Duodenal mucosa (tissue), 2 donors: ENCODE measurements around the gene NR2C1.
"Not testable (repeated sequence)": the region's sequence is repeated elsewhere in the genome, so short reads cannot be mapped to it uniquely, and the experiment has no call there.

Experiments
- H3K27ac ChIP-seq: one replicate; pipeline ENCODE4 v1.7.0; 2013; ENCODE audit warnings: low read depth, low read length
- H3K27me3 ChIP-seq, 2 donors: one replicate each; pipeline ENCODE4 v1.7.0; 2013; ENCODE audit warnings: low read length in 2 of 2, control low read depth in 1 of 2; ENCODE audit not compliant: insufficient read depth in 2 of 2, control insufficient read depth in 1 of 2
- H3K36me3 ChIP-seq, 2 donors: one replicate each; pipeline ENCODE4 v1.7.0; 2013; ENCODE audit warnings: low read length in 2 of 2, control low read depth in 1 of 2; ENCODE audit not compliant: insufficient read depth in 2 of 2, control insufficient read depth in 1 of 2
- H3K4me1 ChIP-seq, 2 donors: one replicate each; pipeline ENCODE4 v1.7.0; 2013; ENCODE audit warnings: low read length in 2 of 2, control low read depth in 1 of 2; ENCODE audit not compliant: insufficient read depth in 2 of 2, control insufficient read depth in 1 of 2
- H3K4me3 ChIP-seq, 2 donors: one replicate each; pipeline ENCODE4 v1.7.0; 2013; ENCODE audit warnings: low read length in 2 of 2, low read depth in 1 of 2
- H3K9ac ChIP-seq, 2 donors: one replicate each; pipeline ENCODE4 v1.7.0; 2013; ENCODE audit warnings: low read length in 2 of 2, low read depth in 1 of 2
- H3K9me3 ChIP-seq, 2 donors: one replicate each; pipeline ENCODE4 v1.7.0; 2013; ENCODE audit warnings: low read length in 2 of 2, control low read depth in 1 of 2; ENCODE audit not compliant: control insufficient read depth in 1 of 2

The NR2C1 gene

DNA sequence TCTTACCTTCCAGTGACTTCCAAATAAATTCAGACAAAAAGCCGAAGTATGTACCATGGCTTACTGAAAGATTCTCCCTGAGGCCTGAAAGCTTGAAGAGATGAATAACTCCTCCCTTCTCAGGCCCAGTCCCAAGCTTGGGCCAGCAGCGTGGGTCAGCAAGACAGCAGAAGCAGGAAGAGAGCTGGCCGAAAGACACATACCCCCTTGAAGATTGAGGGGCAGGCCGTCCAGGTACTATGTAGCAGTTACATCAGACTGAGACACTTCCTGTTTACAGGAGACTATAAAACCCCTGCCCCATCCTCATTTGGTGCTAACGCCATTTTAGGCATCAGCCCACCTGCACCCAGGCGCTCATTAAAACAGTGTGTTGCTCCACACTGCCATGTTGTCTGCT, 84.9 kb downstream of the NR2C1 start:
- no peak overlapping the region for H3K9ac ChIP-seq
- no peaks in the 10 kb centered on the region for H3K27me3 ChIP-seq
- no peaks in the 10 kb centered on the region for H3K9me3 ChIP-seq
- peaks cover 0 to 25% of the 10 kb centered on the region in 2 donors for H3K36me3 ChIP-seq
- no peak overlapping the region for H3K4me3 ChIP-seq
- H3K27ac ChIP-seq = no peak overlapping the region
- no peaks in the 10 kb centered on the region for H3K4me1 ChIP-seq

DNA sequence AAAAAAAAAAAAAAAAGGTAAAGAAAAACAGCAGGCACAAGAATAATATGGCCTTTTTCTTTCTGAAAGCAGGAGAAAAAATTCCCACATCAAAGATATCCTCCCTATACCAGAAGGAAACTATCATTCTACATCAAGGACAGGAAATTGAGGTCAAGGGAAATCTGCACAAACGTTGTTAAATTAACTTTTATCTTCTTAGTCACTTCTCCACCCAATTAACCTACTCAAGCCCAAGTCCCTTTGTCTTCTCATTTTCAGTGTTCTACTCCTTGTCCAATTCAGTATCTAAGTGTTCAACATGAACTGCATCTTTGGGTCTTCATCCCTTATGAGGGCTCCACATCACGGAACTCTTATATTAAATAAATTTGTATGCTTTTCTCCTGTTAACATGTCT, 85.6 kb downstream of the NR2C1 start:
- Histone ChIP-seq H3K36me3 (peaks cover 0 to 25% of the 10 kb centered on the region in 2 donors), H3K9ac (no peak overlapping the region), H3K27ac (no peak overlapping the region), H3K4me1 (no peaks in the 10 kb centered on the region), H3K4me3 (no peak overlapping the region), H3K9me3 (no peaks in the 10 kb centered on the region), H3K27me3 (no peaks in the 10 kb centered on the region)

DNA sequence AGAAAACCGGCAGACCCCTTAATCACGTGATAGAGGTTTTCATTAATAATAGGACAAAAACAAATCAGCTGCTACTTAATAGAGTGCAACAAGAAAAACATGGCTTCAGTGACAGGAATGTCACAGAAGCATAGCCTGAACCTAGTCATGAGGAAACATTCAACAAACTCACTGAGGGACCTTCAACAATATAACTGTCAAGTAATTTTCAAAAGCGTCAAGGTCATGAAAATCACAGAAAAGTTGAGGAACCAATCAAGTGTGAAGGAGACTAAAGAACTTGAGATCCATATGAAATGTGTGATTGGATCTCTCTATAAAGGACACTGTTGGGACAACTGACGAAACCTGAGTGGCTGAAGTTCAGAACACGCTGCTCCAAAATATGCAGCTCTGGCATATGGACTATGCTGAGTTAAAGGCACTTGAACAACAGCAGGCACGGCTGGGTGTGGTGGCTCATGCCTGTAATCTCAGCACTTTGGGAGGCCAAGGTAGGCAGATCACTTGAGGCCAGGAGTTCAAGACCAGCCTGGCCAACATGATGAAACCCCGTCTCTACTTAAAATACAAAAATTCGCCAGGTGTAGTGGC, 86.2 kb downstream of the NR2C1 start:
- Histone ChIP-seq H3K9ac (no peak overlapping the region), H3K4me3 (no peak overlapping the region), H3K9me3 (no peaks in the 10 kb centered on the region), H3K27me3 (no peaks in the 10 kb centered on the region), H3K4me1 (no peaks in the 10 kb centered on the region), H3K27ac (no peak overlapping the region), H3K36me3 (peaks cover 0 to 21% of the 10 kb centered on the region in 2 donors)

DNA sequence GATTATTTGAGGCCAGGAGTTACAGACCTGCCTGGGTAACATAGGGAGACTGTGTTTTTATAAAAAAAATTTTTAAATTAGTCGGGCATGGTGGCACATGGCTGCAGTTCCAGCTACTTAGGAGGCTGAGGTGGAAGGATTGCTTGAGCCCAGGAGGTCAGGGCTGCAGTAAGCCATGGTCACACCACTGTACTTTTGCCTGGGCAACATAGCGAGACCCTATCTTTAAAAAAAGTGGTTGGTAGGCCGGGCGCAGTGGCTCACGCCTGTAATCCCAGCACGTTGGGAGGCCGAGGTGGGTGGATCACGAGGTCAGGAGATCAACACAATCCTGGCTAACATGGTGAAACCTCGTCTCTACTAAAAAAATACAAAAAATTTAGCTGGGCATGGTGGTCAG, 88.3 kb downstream of the NR2C1 start:
- not testable (repeated sequence) for H3K4me1 ChIP-seq, H3K9me3 ChIP-seq, H3K4me3 ChIP-seq, H3K9ac ChIP-seq, H3K27ac ChIP-seq, H3K27me3 ChIP-seq
- H3K36me3 ChIP-seq = peaks cover 0 to 16% of the 10 kb centered on the region in 2 donors

DNA sequence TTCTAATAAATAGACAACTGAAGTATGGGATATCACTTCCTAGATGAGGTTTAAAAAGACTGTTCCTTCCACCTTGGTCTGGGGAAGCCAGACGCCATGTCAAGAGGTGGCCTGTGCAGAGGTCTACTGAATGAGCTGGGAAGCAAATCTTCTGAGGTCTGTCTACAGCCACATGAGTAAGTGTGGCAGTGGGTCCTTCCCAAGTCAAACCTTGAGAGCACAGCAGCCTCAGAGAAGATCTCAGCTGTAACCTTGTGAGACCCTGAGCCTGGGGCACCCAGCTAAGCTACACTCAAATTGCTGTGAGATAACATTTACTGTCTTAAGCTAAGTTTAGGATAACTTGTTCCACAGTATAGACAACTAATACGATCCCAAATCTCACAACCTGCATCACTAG, 90.1 kb downstream of the NR2C1 start:
- Histone ChIP-seq H3K4me3 (no peak overlapping the region), H3K9me3 (no peaks in the 10 kb centered on the region), H3K4me1 (no peaks in the 10 kb centered on the region), H3K27me3 (no peaks in the 10 kb centered on the region), H3K9ac (no peak overlapping the region), H3K36me3 (peaks cover 0 to 16% of the 10 kb centered on the region in 2 donors), H3K27ac (no peak overlapping the region)

DNA sequence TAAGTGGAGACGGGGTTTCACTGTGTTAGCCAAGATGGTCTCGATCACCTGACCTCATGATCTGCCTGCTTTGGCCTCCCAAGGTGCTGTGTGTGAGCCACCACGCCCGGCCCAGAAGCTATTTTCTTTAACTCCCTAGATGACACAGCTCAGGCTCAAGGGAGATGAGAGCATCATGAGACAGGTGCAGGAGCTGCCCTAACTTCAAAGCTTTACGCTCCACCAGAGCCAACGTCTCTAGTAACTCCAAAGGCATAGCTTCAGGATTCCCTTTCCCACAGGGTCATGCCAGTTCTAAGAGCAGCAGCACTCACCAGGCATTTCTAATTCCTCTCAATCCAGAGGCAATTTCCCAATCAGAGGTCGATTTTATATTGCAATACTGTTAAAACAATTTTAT, 91.0 kb downstream of the NR2C1 start:
- H3K27me3 ChIP-seq = no peaks in the 10 kb centered on the region
- H3K36me3 ChIP-seq = peaks cover 0 to 22% of the 10 kb centered on the region in 2 donors
- no peak overlapping the region for H3K9ac ChIP-seq
- H3K4me3 ChIP-seq = no peak overlapping the region
- H3K27ac ChIP-seq = no peak overlapping the region
- H3K9me3 ChIP-seq = no peaks in the 10 kb centered on the region
- no peaks in the 10 kb centered on the region for H3K4me1 ChIP-seq

DNA sequence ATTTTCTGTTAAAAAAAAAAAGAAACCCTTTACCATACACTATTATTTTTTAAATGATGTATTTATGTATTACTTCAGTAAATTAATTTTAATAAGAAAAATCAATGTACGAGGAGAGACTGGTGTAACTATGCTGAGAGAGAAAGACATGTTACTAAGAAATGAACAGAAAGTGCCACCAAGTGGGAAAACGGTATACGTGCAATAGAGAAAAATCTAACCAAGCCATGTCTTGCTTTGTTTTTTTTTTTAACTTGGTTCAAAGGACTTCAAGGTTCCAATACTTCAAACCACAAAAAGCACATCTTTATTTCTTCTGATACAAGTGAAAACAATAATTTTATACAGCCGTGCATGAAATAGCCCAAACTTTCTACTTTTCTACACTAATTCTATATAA, 92.8 kb downstream of the NR2C1 start:
- Histone ChIP-seq H3K4me1 (no peaks in the 10 kb centered on the region), H3K27me3 (no peaks in the 10 kb centered on the region), H3K4me3 (no peak overlapping the region), H3K9me3 (no peaks in the 10 kb centered on the region), H3K27ac (no peak overlapping the region), H3K9ac (no peak overlapping the region), H3K36me3 (peaks cover 0 to 22% of the 10 kb centered on the region in 2 donors)

DNA sequence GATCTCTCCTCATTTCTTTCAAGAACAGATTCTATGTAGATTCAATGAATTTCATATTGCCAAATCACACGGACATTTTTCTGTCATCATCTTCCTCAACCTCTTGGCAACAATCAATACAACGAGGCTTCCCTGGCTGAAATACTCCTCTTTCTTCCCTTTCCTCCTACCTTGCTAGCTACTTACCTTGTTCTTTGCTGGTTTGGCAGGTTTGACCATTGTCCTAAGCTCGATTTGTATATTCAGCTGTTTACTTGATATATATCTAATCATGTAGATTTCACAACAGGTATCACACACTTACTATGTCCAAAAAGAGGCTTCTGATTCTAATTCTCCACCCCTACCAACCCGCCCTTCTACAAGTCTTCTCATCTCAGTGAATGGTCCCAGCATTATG, 93.5 kb downstream of the NR2C1 start:
- Histone ChIP-seq H3K9me3 (no peaks in the 10 kb centered on the region), H3K9ac (no peak overlapping the region), H3K36me3 (peaks cover 0 to 22% of the 10 kb centered on the region in 2 donors), H3K27me3 (no peaks in the 10 kb centered on the region), H3K4me1 (no peaks in the 10 kb centered on the region), H3K4me3 (no peak overlapping the region), H3K27ac (no peak overlapping the region)

DNA sequence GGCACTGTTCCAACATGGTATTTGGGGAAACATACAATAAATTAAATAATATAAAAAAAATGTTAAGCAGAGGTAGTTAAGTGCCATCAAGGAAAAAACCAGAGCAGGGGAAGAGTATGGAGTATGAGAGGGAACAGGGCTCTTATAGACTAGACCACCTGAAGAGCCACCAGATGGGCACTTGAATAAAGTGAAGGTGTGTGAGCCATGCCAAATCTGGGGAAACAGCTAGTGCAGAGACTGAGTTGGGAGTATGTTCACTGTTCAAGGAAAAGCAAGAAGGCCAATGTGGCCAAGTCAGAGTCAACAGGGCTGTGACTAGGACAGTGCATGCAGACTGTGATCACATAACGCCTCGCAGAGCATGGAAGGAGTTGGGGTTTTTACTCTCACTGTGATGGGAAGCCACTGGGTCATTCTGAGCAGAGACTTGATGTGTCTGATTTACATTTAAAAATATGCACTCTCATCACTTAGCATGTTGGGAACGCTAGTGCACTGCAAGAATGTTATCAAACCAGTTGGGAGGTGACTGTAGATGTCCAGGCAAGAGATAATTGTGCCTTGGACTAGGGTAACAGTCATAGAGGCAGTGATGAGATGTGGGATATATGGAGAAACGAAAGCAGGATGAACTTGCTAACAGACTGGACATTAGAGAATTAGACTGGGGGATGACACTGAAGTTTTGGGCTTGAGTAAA, 95.5 kb downstream of the NR2C1 start:
- no peaks in the 10 kb centered on the region for H3K27me3 ChIP-seq
- H3K36me3 ChIP-seq = peaks cover 0 to 8% of the 10 kb centered on the region in 2 donors
- no peak overlapping the region for H3K27ac ChIP-seq
- H3K9me3 ChIP-seq = no peaks in the 10 kb centered on the region
- H3K9ac ChIP-seq = no peak overlapping the region
- H3K4me1 ChIP-seq = no peaks in the 10 kb centered on the region
- no peak overlapping the region for H3K4me3 ChIP-seq

DNA sequence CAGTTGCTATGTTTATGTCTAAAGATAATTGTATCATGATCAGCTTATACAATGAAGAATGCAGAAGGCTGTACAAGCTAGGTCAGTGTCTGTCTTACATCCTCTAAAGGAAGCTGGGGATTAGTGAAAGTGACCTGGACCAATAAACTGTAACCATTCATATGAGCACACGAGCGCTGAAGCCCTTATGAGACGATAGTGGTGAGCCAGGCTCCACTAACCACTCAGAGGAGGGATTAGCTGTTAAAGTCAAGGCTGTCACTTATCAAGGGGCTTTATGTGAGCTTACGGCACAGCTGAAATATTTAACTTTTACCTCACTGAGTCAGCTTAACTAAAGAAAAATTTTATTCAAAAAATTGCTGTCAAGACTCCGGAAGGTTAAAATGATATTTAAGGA, 100.2 kb downstream of the NR2C1 start:
- Histone ChIP-seq H3K4me3 (no peak overlapping the region), H3K9me3 (no peaks in the 10 kb centered on the region), H3K4me1 (no peaks in the 10 kb centered on the region), H3K36me3 (peaks cover 3 to 19% of the 10 kb centered on the region in 2 donors), H3K9ac (no peak overlapping the region), H3K27me3 (no peaks in the 10 kb centered on the region), H3K27ac (no peak overlapping the region)
